Gastroesophageal sphincter (tissue), 3 donors: ENCODE data around the gene CENPV.

Source experiments
- CTCF ChIP-seq, 4 experiments: fragments of 200-600 bp in 2 of 4; fragments of 450-650 bp in 2 of 4; sonication (generic) in 1 of 4; IDR thresholded peaks; one replicate each; pipeline ENCODE4 v1.5.1; 2017 to 2019; ENCODE audit warnings: antibody characterized with exemption in 4 of 4, mild to moderate bottlenecking in 2 of 4, moderate library complexity in 2 of 4
- POLR2AphosphoS5 ChIP-seq: sonication (generic); formaldehyde crosslinking; IDR thresholded peaks from one replicate; pipeline ENCODE4 v1.6.1; 2017; ENCODE audit warnings: antibody characterized with exemption

- no peak for TF ChIP-seq CTCF (IDR thresholded peaks at IDR 0.05)
- TF ChIP-seq POLR2AphosphoS5, result no peak
These were observed 26.4 kb upstream of the CENPV start for GRCh38 chr17:16379654-16380053.
